SK-N-SH treated with all-trans-retinoic acid at 6 μM for 48 hours (cell line): ENCODE measurements around the gene NFIB.

Experiments used
- ATAC-seq: fragments of 200-7000 bp; cut with Tn5 transposase; 3 replicates; pipeline ENCODE4 v1.9.1; 2020; ENCODE audit warnings: mild to moderate bottlenecking, moderate library complexity
- ARNTL ChIP-seq: fragments of 450-650 bp; formaldehyde crosslinking; IDR thresholded peaks from 2 replicates; pipeline ENCODE4 v1.5.0; 2020; ENCODE audit warnings: low read depth, mild to moderate bottlenecking, moderate library complexity, borderline replicate concordance
- BACH2 ChIP-seq: fragments of 250-450 bp; sonication (Bioruptor Pico); IDR thresholded peaks from 2 replicates; pipeline ENCODE4 v1.9.0; 2021; ENCODE audit warnings: mild to moderate bottlenecking, borderline replicate concordance
- CREB5 ChIP-seq: fragments of 250-450 bp; sonication (Bioruptor Pico); IDR thresholded peaks from 2 replicates; pipeline ENCODE4 v1.5.1; 2020; ENCODE audit warnings: low read depth, mild to moderate bottlenecking, moderate library complexity
- CSDC2 ChIP-seq: fragments of 250-450 bp; sonication (Bioruptor Pico); IDR thresholded peaks from 2 replicates; pipeline ENCODE4 v1.5.0; 2020; ENCODE audit warnings: mild to moderate bottlenecking, moderate library complexity
- CSRNP3 ChIP-seq: fragments of 250-450 bp; sonication (Bioruptor Pico); IDR thresholded peaks from 2 replicates; pipeline ENCODE4 v1.5.1; 2021; ENCODE audit warnings: mild to moderate bottlenecking, moderate library complexity
- ESRRG ChIP-seq: fragments of 250-450 bp; sonication (Bioruptor Pico); IDR thresholded peaks from 2 replicates; pipeline ENCODE4 v1.6.1; 2021; ENCODE audit warnings: mild to moderate bottlenecking
- GLIS3 ChIP-seq: fragments of 250-450 bp; sonication (Bioruptor Pico); IDR thresholded peaks from 2 replicates; pipeline ENCODE4 v1.5.0; 2020; ENCODE audit warnings: mild to moderate bottlenecking, moderate library complexity
- ISL1 ChIP-seq: fragments of 250-450 bp; sonication (Bioruptor Pico); IDR thresholded peaks from 2 replicates; pipeline ENCODE4 v2.1.2; 2022; ENCODE audit warnings: mild to moderate bottlenecking, moderate library complexity
- OSR1 ChIP-seq: fragments of 250-450 bp; sonication (Bioruptor Pico); IDR thresholded peaks from 2 replicates; pipeline ENCODE4 v1.8.0; 2022; ENCODE audit warnings: moderate library complexity, mild to moderate bottlenecking, inconsistent platforms
- PATZ1 ChIP-seq: fragments of 250-450 bp; sonication (Bioruptor Pico); IDR thresholded peaks from 2 replicates; pipeline ENCODE4 v1.8.0; 2020; ENCODE audit warnings: mild to moderate bottlenecking, moderate library complexity, borderline replicate concordance
- POU6F1 ChIP-seq: fragments of 250-450 bp; sonication (Bioruptor Pico); IDR thresholded peaks from 2 replicates; pipeline ENCODE4 v1.8.0; 2021; ENCODE audit warnings: low read depth, mild to moderate bottlenecking, moderate library complexity, borderline replicate concordance
- PPARA ChIP-seq: fragments of 250-450 bp; sonication (Bioruptor Pico); IDR thresholded peaks from 2 replicates; pipeline ENCODE4 v1.5.0; 2020; ENCODE audit warnings: mild to moderate bottlenecking, borderline replicate concordance
- RARB ChIP-seq: fragments of 250-450 bp; sonication (Bioruptor Pico); IDR thresholded peaks from 2 replicates; pipeline ENCODE4 v1.8.0; 2021; ENCODE audit warnings: mild to moderate bottlenecking, moderate library complexity
- SNAI2 ChIP-seq: fragments of 250-450 bp; sonication (Bioruptor Pico); IDR thresholded peaks from 2 replicates; pipeline ENCODE4 v1.5.0; 2020; ENCODE audit warnings: mild to moderate bottlenecking, moderate library complexity
- TCF4 ChIP-seq: fragments of 250-450 bp; sonication (Bioruptor Pico); IDR thresholded peaks from 2 replicates; pipeline ENCODE4 v1.8.0; 2021; ENCODE audit warnings: mild to moderate bottlenecking, moderate library complexity, borderline replicate concordance
- TOX ChIP-seq: fragments of 250-450 bp; sonication (Bioruptor Pico); IDR thresholded peaks from 2 replicates; pipeline ENCODE4 v1.8.0; 2021; ENCODE audit warnings: mild to moderate bottlenecking, moderate library complexity, borderline replicate concordance
- ZC3H10 ChIP-seq: fragments of 250-450 bp; sonication (Bioruptor Pico); IDR thresholded peaks from 2 replicates; pipeline ENCODE4 v1.5.1; 2021; ENCODE audit warnings: mild to moderate bottlenecking, moderate library complexity
- ZFP3 ChIP-seq: fragments of 250-450 bp; sonication (Bioruptor Pico); IDR thresholded peaks from 2 replicates; pipeline ENCODE4 v1.5.0; 2020; ENCODE audit warnings: mild to moderate bottlenecking, moderate library complexity
- ZFP30 ChIP-seq: fragments of 450-650 bp; formaldehyde crosslinking; IDR thresholded peaks from 2 replicates; pipeline ENCODE4 v1.5.0; 2022; ENCODE audit warnings: mild to moderate bottlenecking, moderate library complexity
- ZNF70 ChIP-seq: fragments of 450-650 bp; formaldehyde crosslinking; IDR thresholded peaks from 2 replicates; pipeline ENCODE4 v1.5.0; 2020; ENCODE audit warnings: mild to moderate bottlenecking, moderate library complexity

Gene NFIB

GRCh38 chr9:14243514-14244042 is 70.4 kb downstream of the NFIB start:
- ATAC-seq: no peak
- TF ChIP-seq CREB5 (CRISPR knock-in tag): no peak
- no peak for TF ChIP-seq GLIS3 (CRISPR knock-in tag)
- TF ChIP-seq BACH2 (CRISPR knock-in tag): no peak
- no peak for TF ChIP-seq ZC3H10
- no peak for TF ChIP-seq ISL1 (CRISPR knock-in tag)
- no peak for TF ChIP-seq ZNF70 (CRISPR knock-in tag)
- no peak for TF ChIP-seq SNAI2 (CRISPR knock-in tag)
- no peak for TF ChIP-seq CSRNP3
- no peak for TF ChIP-seq TOX
- TF ChIP-seq RARB: no peak
- no peak for TF ChIP-seq ARNTL (CRISPR knock-in tag)
- no peak for TF ChIP-seq PATZ1
- no peak for TF ChIP-seq OSR1

- no peak for ATAC-seq
These were observed 71.7 kb downstream of the NFIB start for GRCh38 chr9:14242150-14242805.

GRCh38 chr9:14240537-14240936 is 73.4 kb downstream of the NFIB start:
- no peak for ATAC-seq
- no peak for TF ChIP-seq CSDC2

More at GRCh38 chr9:14242150-14242805, 71.7 kb downstream of the NFIB start:
- TF ChIP-seq ZNF70 (CRISPR knock-in tag) (no peak), GLIS3 (CRISPR knock-in tag) (no peak), TOX (no peak), CSRNP3 (no peak), OSR1 (no peak), ZFP30 (CRISPR knock-in tag) (no peak), ZFP3 (CRISPR knock-in tag) (no peak), SNAI2 (CRISPR knock-in tag) (no peak), PPARA (CRISPR knock-in tag) (no peak), ARNTL (CRISPR knock-in tag) (no peak), POU6F1 (CRISPR knock-in tag) (no peak), TCF4 (no peak), RARB (no peak), ISL1 (CRISPR knock-in tag) (no peak), ESRRG (CRISPR knock-in tag) (no peak), BACH2 (CRISPR knock-in tag) (no peak)

- peak; percentile 90 for ATAC-seq
- TF ChIP-seq ZC3H10: no peak
- no peak for TF ChIP-seq CREB5 (CRISPR knock-in tag)
- TF ChIP-seq ZFP3 (CRISPR knock-in tag): no peak
- no peak for TF ChIP-seq POU6F1 (CRISPR knock-in tag)
- no peak for TF ChIP-seq ZFP30 (CRISPR knock-in tag)
- TF ChIP-seq OSR1: no peak
- no peak for TF ChIP-seq TCF4
These were observed 75.4 kb downstream of the NFIB start for GRCh38 chr9:14238518-14238917.
